Endothelial cell of umbilical vein (primary cell): ENCODE results near the gene CCDC73. TPM values are rescaled to one million over a fixed set of nuclear protein-coding genes. Genes with fewer than 3 reads are reported as not detected.

Experiments used
- BruUV-seq: library from RNA; stranded (reverse); fragments of 400-500 nt; replicated peaks from 2 replicates; lab custom pipeline; 2021; lab: Mats Ljungman, UMichigan
- CTCF ChIA-PET: fragments of 300-600, 350-600 bp; sonication (Branson Sonifier 250); formaldehyde crosslinking; loops from one replicate; lab custom pipeline; 2021; ENCODE audit warnings: antibody characterized with exemption, inconsistent platforms; lab: Charles Lee
- POLR2A ChIA-PET: fragments of 300-600, 350-600 bp; sonication (Branson Sonifier 250); formaldehyde crosslinking; loops from one replicate; lab custom pipeline; 2021; ENCODE audit warnings: antibody characterized with exemption, inconsistent platforms; lab: Charles Lee
- DNase-seq: peaks from one replicate; pipeline ENCODE4 v3.0.0-alpha.2; 2011; ENCODE audit warnings: low read depth, low spot score
- FAIRE-seq: peaks from 2 replicates; lab custom pipeline; 2011; peaks lifted over from hg19 to GRCh38; lab: Jason Lieb, UNC
- H2AFZ ChIP-seq: 2 replicates; pipeline ENCODE4 v1.6.0; 2012; ENCODE audit warnings: low read depth, low read length, control low read depth, inconsistent platforms
- H3K27ac ChIP-seq: 2 replicates; pipeline ENCODE4 v1.5.1; 2011; ENCODE audit warnings: low read depth, mild to moderate bottlenecking, control low read depth, low read length, moderate library complexity; ENCODE audit not compliant: insufficient read depth
- H3K27me3 ChIP-seq, 2 experiments: 2 replicates each; pipeline versions ENCODE4 v1.6.0 to v1.6.1; 2011; ENCODE audit warnings: low read length in 2 of 2, mixed read lengths in 1 of 2; ENCODE audit not compliant: control insufficient read depth in 2 of 2, insufficient read depth in 2 of 2
- H3K36me3 ChIP-seq, 2 experiments: 2 replicates in 1 of 2; 3 replicates in 1 of 2; pipeline ENCODE4 v1.5.1; 2011; ENCODE audit warnings: low read length in 2 of 2, mild to moderate bottlenecking in 1 of 2, moderate library complexity in 1 of 2; ENCODE audit not compliant: control insufficient read depth in 2 of 2, insufficient read depth in 2 of 2; ENCODE audit errors: extremely low read depth in 1 of 2
- H3K4me1 ChIP-seq: 3 replicates; pipeline ENCODE4 v1.5.1; 2011; ENCODE audit warnings: mild to moderate bottlenecking, low read length; ENCODE audit not compliant: control insufficient read depth, insufficient read depth; ENCODE audit errors: extremely low read depth
- H3K4me2 ChIP-seq: 2 replicates; pipeline ENCODE4 v1.6.1; 2011; ENCODE audit warnings: low read length, control low read depth, mixed read lengths; ENCODE audit not compliant: insufficient read depth
- H3K4me3 ChIP-seq, 3 experiments: fragments of 200-600 bp in 1 of 3; sonication (generic), shearing (Covaris generic) in 1 of 3; replicated peaks in 1 of 3; 2 replicates each; pipeline ENCODE4 v1.5.1; 2011 to 2016; ENCODE audit warnings: control low read depth in 3 of 3, low read length in 3 of 3, mild to moderate bottlenecking in 2 of 3, inconsistent platforms in 1 of 3, low read depth in 1 of 3, moderate library complexity in 1 of 3; ENCODE audit not compliant: insufficient read depth in 1 of 3
- H3K79me2 ChIP-seq: 2 replicates; pipeline ENCODE4 v1.6.0; 2012; ENCODE audit warnings: low read length, inconsistent platforms; ENCODE audit not compliant: control insufficient read depth, insufficient read depth
- H3K9ac ChIP-seq: replicated peaks from 2 replicates; pipeline ENCODE3; 2011; ENCODE audit warnings: low read length, control low read depth; ENCODE audit not compliant: insufficient read depth; ENCODE audit errors: extremely low read depth
- H3K9me1 ChIP-seq: replicated peaks from 3 replicates; pipeline ENCODE4 v1.6.0; 2011; ENCODE audit warnings: mild to moderate bottlenecking, low read length; ENCODE audit not compliant: control insufficient read depth, insufficient read depth; ENCODE audit errors: extremely low read depth
- H3K9me3 ChIP-seq: replicated peaks from 2 replicates; pipeline ENCODE4 v1.5.1; 2012; ENCODE audit warnings: low read length, inconsistent platforms; ENCODE audit not compliant: control insufficient read depth, insufficient read depth
- H4K20me1 ChIP-seq: replicated peaks from 2 replicates; pipeline ENCODE3; 2011; ENCODE audit warnings: mild to moderate bottlenecking, low read length; ENCODE audit not compliant: control insufficient read depth, insufficient read depth; ENCODE audit errors: extremely low read depth
- CTCF ChIP-seq, 2 donors: IDR thresholded peaks; 1 replicate in 1 of 2; 2 replicates in 1 of 2; pipeline ENCODE4 v1.5.1; 2011; ENCODE audit warnings: low read length in 2 of 2, mild to moderate bottlenecking in 2 of 2, moderate library complexity in 2 of 2, control low read depth in 1 of 2, inconsistent platforms in 1 of 2, low read depth in 1 of 2; ENCODE audit not compliant: insufficient read depth in 1 of 2; ENCODE audit errors: extremely low read depth in 1 of 2
- EZH2 ChIP-seq: IDR thresholded peaks from 2 replicates; pipeline ENCODE4 v1.6.1; 2012; ENCODE audit warnings: borderline replicate concordance, low read depth, mild to moderate bottlenecking, moderate library complexity, low read length, inconsistent platforms; ENCODE audit not compliant: severe bottlenecking
- FOS ChIP-seq: IDR thresholded peaks from 2 replicates; pipeline ENCODE4 v1.6.1; 2011; ENCODE audit warnings: mild to moderate bottlenecking, low read length, moderate library complexity, borderline replicate concordance; ENCODE audit not compliant: insufficient read depth
- GATA2 ChIP-seq: IDR thresholded peaks from 2 replicates; pipeline ENCODE4 v1.7.0; 2011; ENCODE audit warnings: low read depth, mild to moderate bottlenecking, moderate library complexity, mixed read lengths, low read length; ENCODE audit not compliant: insufficient read length, insufficient read depth
- JUN ChIP-seq: IDR thresholded peaks from 2 replicates; pipeline ENCODE4 v1.6.1; 2011; ENCODE audit warnings: borderline replicate concordance, low read depth; ENCODE audit not compliant: insufficient read length, insufficient read depth
- MAX ChIP-seq: IDR thresholded peaks from 2 replicates; pipeline ENCODE4 v1.6.1; 2011; ENCODE audit not compliant: insufficient read depth, insufficient read length
- MYC ChIP-seq: IDR thresholded peaks from one replicate; pipeline ENCODE4 v1.6.1; 2011; ENCODE audit warnings: mild to moderate bottlenecking, low read depth, low read length
- POLR2A ChIP-seq: IDR thresholded peaks from 2 replicates; pipeline ENCODE4 v1.6.1; 2012; ENCODE audit warnings: low read depth, mild to moderate bottlenecking, control low read depth, low read length
- POLR2AphosphoS5 ChIP-seq: IDR thresholded peaks from 2 replicates; pipeline ENCODE4 v1.6.1; 2012; ENCODE audit warnings: low read depth, mild to moderate bottlenecking, control low read depth, low read length, moderate library complexity; ENCODE audit not compliant: insufficient read depth
- dilution Hi-C: fragments of 300-500 bp; cut with MboI; formaldehyde crosslinking; loops from one replicate; pipeline ENCODE4 v1.15.0; 2019; ENCODE audit warnings: low sequenced_read_pairs; ENCODE audit not compliant: extremely low pct_ligation_motif_present
- intact Hi-C: fragments of 100-400 bp; cut with micrococcal nuclease; formaldehyde crosslinking; loops from one replicate; pipeline ENCODE4 v1.10.0; 2022
- polyA plus RNA-seq, 4 experiments: library from polyadenylated mRNA; depleted of rRNA in 3 of 4; stranded (reverse) in 3 of 4; unstranded in 1 of 4; fragments of >200 nt; gene quantifications; 2 replicates each; pipeline versions ENCODE4 v1.2.1 to v1.2.3, GENCODE V29; 2011 to 2012; ENCODE audit warnings: missing spikeins in 1 of 4
- total RNA-seq: library from RNA; stranded (reverse); gene quantifications from 2 replicates; pipeline ENCODE4 v1.2.3, GENCODE V29; 2021

Gene CCDC73
- total and polyA plus RNA-seq, 2 donors (not counting 3 experiments of a cell fraction or from before 2014, with no cell fraction given), result not detected

DNA sequence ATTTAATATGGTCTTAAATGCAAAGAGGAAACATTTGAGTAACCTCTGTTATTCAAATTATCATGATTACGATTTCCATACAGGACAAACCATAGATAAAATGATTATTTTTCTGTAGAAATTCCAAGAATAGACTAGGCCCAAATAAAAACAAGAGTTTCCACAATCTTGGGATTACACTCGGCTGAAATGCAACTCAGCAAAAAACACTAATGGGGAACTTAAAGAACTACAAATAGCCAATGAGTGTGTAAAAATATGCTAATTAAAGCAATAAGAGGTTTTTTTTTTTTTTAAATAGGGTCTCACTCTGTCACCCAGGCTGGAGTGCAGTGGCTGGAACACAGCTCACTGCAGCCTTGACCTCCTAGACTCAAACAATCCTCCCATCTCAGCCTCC lies 24.7 kb upstream of the CCDC73 start:
- Histone ChIP-seq H3K27ac (no peak overlapping the region), H3K27me3 (peaks cover 3 to 8% of the 10 kb centered on the region in 2 experiments), H4K20me1 (no peaks in the 10 kb centered on the region), H3K4me1 (no peaks in the 10 kb centered on the region), H3K36me3 (no peaks in the 10 kb centered on the region), H3K9me3 (no peaks in the 10 kb centered on the region), H3K9me1 (no peaks in the 10 kb centered on the region), H3K9ac (no peak overlapping the region), H3K4me3 (no peak overlapping the region), H3K79me2 (no peaks in the 10 kb centered on the region), H3K4me2 (no peak overlapping the region), H2AFZ (no peak overlapping the region)
- CTCF ChIA-PET, result no interaction called here
- DNase-seq (no peak), FAIRE-seq (no peak)
- POLR2A ChIA-PET, result no interaction called here
- dilution Hi-C loops (no loop called here), intact Hi-C loops (no loop called here)
- BruUV-seq, result no TSS peak
- TF ChIP-seq GATA2 (no peak), MAX (no peak), POLR2A (no peak), EZH2 (no peak), MYC (no peak), FOS (no peak), POLR2AphosphoS5 (no peak), JUN (no peak), CTCF (IDR thresholded peaks at IDR 0.05; ENCODE audit: extremely low read depth in 1 of 2, insufficient read depth in 1 of 2, low read depth in 1 of 2, low read length in 2 of 2) (no peak)
